H9 (cell line): Measurements from ENCODE around the gene AMDHD1. TPM values are rescaled to one million over a fixed set of nuclear protein-coding genes. Genes with fewer than 3 reads are reported as not detected.

Experiments used
- DNase-seq: peaks from one replicate; pipeline ENCODE4 v3.0.0-alpha.2; 2017
- H2AFZ ChIP-seq: one replicate; pipeline ENCODE4 v1.6.1; 2013; ENCODE audit warnings: mild to moderate bottlenecking, low read length, control low read depth, moderate library complexity
- H2AK5ac ChIP-seq: 2 replicates; pipeline ENCODE4 v1.6.1; 2013; ENCODE audit warnings: low read length, control low read depth, mixed read lengths; ENCODE audit not compliant: insufficient read length
- H2BK120ac ChIP-seq: one replicate; pipeline ENCODE4 v1.6.1; 2013; ENCODE audit warnings: low read depth, mild to moderate bottlenecking, low read length, control low read depth, inconsistent platforms; ENCODE audit not compliant: poor library complexity, severe bottlenecking
- H2BK12ac ChIP-seq: 2 replicates; pipeline ENCODE4 v1.6.1; 2013; ENCODE audit warnings: low read length, control low read depth, mixed read lengths, low read depth; ENCODE audit not compliant: insufficient read length
- H2BK15ac ChIP-seq: 2 replicates; pipeline ENCODE4 v1.6.1; 2013; ENCODE audit warnings: low read depth, low read length, control low read depth
- H2BK20ac ChIP-seq: one replicate; pipeline ENCODE4 v1.6.1; 2013; ENCODE audit warnings: low read depth, mild to moderate bottlenecking, low read length, control low read depth, inconsistent platforms; ENCODE audit not compliant: poor library complexity, severe bottlenecking
- H2BK5ac ChIP-seq: 2 replicates; pipeline ENCODE4 v1.6.1; 2013; ENCODE audit warnings: low read length, control low read depth, mixed read lengths; ENCODE audit not compliant: insufficient read length
- H3K14ac ChIP-seq: 2 replicates; pipeline ENCODE4 v1.6.1; 2013; ENCODE audit warnings: low read length, control low read depth; ENCODE audit not compliant: insufficient read depth
- H3K18ac ChIP-seq: 2 replicates; pipeline ENCODE4 v1.6.1; 2013; ENCODE audit warnings: low read depth, mild to moderate bottlenecking, mixed read lengths, low read length, control low read depth; ENCODE audit not compliant: insufficient read length
- H3K23ac ChIP-seq: 2 replicates; pipeline ENCODE4 v1.6.1; 2013; ENCODE audit warnings: low read length, control low read depth, mixed read lengths, low read depth; ENCODE audit not compliant: insufficient read length
- H3K23me2 ChIP-seq: 2 replicates; pipeline ENCODE4 v1.6.1; 2013; ENCODE audit warnings: low read depth, mild to moderate bottlenecking, mixed read lengths, low read length, control low read depth; ENCODE audit not compliant: insufficient read length, poor library complexity, severe bottlenecking
- H3K27ac ChIP-seq: 2 replicates; pipeline ENCODE4 v1.5.1; 2013; ENCODE audit warnings: low read length, control low read depth, mixed read lengths, low read depth; ENCODE audit not compliant: insufficient read length
- H3K27me3 ChIP-seq: 2 replicates; pipeline ENCODE4 v1.6.1; 2013; ENCODE audit warnings: low read length, control low read depth, inconsistent platforms; ENCODE audit not compliant: insufficient read depth
- H3K4ac ChIP-seq: 2 replicates; pipeline ENCODE4 v1.6.1; 2013; ENCODE audit warnings: low read depth, mild to moderate bottlenecking, control low read depth, inconsistent platforms, low read length, moderate library complexity
- H3K4me1 ChIP-seq: 2 replicates; pipeline ENCODE4 v1.6.1; 2013; ENCODE audit warnings: low read length, control low read depth, inconsistent platforms; ENCODE audit not compliant: insufficient read depth
- H3K4me2 ChIP-seq: 2 replicates; pipeline ENCODE4 v1.6.1; 2013; ENCODE audit warnings: low read length, control low read depth, mixed read lengths; ENCODE audit not compliant: insufficient read length, insufficient read depth
- H3K56ac ChIP-seq: 2 replicates; pipeline ENCODE4 v1.6.1; 2013; ENCODE audit warnings: low read depth, mild to moderate bottlenecking, mixed read lengths, low read length, control low read depth; ENCODE audit not compliant: insufficient read length
- H3K79me1 ChIP-seq: 2 replicates; pipeline ENCODE4 v1.6.1; 2013; ENCODE audit warnings: low read depth, mild to moderate bottlenecking, moderate library complexity, low read length, control low read depth, inconsistent platforms; ENCODE audit not compliant: insufficient read depth, poor library complexity, severe bottlenecking
- H3K79me2 ChIP-seq: 2 replicates; pipeline ENCODE4 v1.6.1; 2013; ENCODE audit warnings: low read length, control low read depth, inconsistent platforms; ENCODE audit not compliant: insufficient read depth
- H3K9ac ChIP-seq: 2 replicates; pipeline ENCODE4 v1.6.1; 2013; ENCODE audit warnings: low read length, control low read depth, mixed read lengths; ENCODE audit not compliant: insufficient read length; ENCODE audit errors: extremely low read depth
- H3K9me3 ChIP-seq: one replicate; pipeline ENCODE4 v1.6.1; 2013; ENCODE audit warnings: low read depth, low read length, inconsistent platforms; ENCODE audit not compliant: control insufficient read depth
- H3T11ph ChIP-seq: one replicate; pipeline ENCODE4 v1.6.1; 2013; ENCODE audit warnings: mild to moderate bottlenecking, low read length, control low read depth, inconsistent platforms
- H4K20me1 ChIP-seq: one replicate; pipeline ENCODE4 v1.6.1; 2013; ENCODE audit not compliant: control insufficient read depth, insufficient read length, insufficient read depth
- H4K5ac ChIP-seq: 2 replicates; pipeline ENCODE4 v1.6.1; 2013; ENCODE audit warnings: low read depth, mild to moderate bottlenecking, mixed read lengths, low read length, control low read depth; ENCODE audit not compliant: insufficient read length
- H4K8ac ChIP-seq: replicated peaks from 2 replicates; pipeline ENCODE4 v1.6.1; 2013; ENCODE audit warnings: low read length, control low read depth, mixed read lengths, low read depth; ENCODE audit not compliant: insufficient read length
- H4K91ac ChIP-seq: 2 replicates; pipeline ENCODE4 v1.6.1; 2013; ENCODE audit warnings: low read depth, mild to moderate bottlenecking, moderate library complexity, mixed read lengths, low read length, control low read depth; ENCODE audit not compliant: insufficient read length
- H3K27ac Mint-ChIP-seq, 3 experiments: 2 replicates in 2 of 3; 3 replicates in 1 of 3; pipeline ENCODE4 v1.8.0; 2020 to 2021; ENCODE audit warnings: mixed read lengths in 3 of 3, mild to moderate bottlenecking in 1 of 3, moderate library complexity in 1 of 3
- H3K27me3 Mint-ChIP-seq: 2 replicates; pipeline ENCODE4 v1.8.0; 2021; ENCODE audit warnings: low read depth, mild to moderate bottlenecking, moderate library complexity, mixed read lengths
- H3K36me3 Mint-ChIP-seq, 3 experiments: 2 replicates in 2 of 3; 3 replicates in 1 of 3; pipeline ENCODE4 v1.8.0; 2020 to 2021; ENCODE audit warnings: low read depth in 3 of 3, mixed read lengths in 3 of 3; ENCODE audit not compliant: insufficient read depth in 1 of 3
- H3K4me1 Mint-ChIP-seq, 2 experiments: 2 replicates each; pipeline ENCODE4 v1.8.0; 2020; ENCODE audit warnings: mixed read lengths in 2 of 2
- H3K4me3 Mint-ChIP-seq, 2 experiments: 2 replicates in 1 of 2; 3 replicates in 1 of 2; pipeline ENCODE4 v1.8.0; 2020 to 2021; ENCODE audit warnings: mild to moderate bottlenecking in 2 of 2, mixed read lengths in 2 of 2, moderate library complexity in 1 of 2
- H3K9me3 Mint-ChIP-seq, 2 experiments: 2 replicates in 1 of 2; 3 replicates in 1 of 2; pipeline ENCODE4 v1.8.0; 2020; ENCODE audit warnings: mild to moderate bottlenecking in 2 of 2, mixed read lengths in 2 of 2, moderate library complexity in 1 of 2
- WGBS: extraction: QIAGEN DNeasy Blood & Tissue Kit; methylation state at CpG from one replicate; pipeline ENCODE4 v1.1.7; 2013; ENCODE audit warnings: missing lambda C conversion rate, low lambda C conversion rate, mixed read lengths; ENCODE audit not compliant: insufficient read length; ENCODE audit errors: extremely low coverage; 5-methylcytosine and 5-hydroxymethylcytosine counted together
- total RNA-seq: library from RNA; stranded (reverse); gene quantifications from 2 replicates; pipeline ENCODE4 v1.2.1, GENCODE V29; 2021
- TF ChIP-seq, protein P1 (sequence below): fragments of 200-600 bp; sonication (generic); conservative IDR thresholded peaks from 3 replicates; pipeline ENCODE4 v1.8.0; 2021; ENCODE audit warnings: antibody characterized with exemption, mild to moderate bottlenecking

Gene AMDHD1
- total RNA-seq, 1 experiment from 2014 or later = 0.42 TPM

DNA sequence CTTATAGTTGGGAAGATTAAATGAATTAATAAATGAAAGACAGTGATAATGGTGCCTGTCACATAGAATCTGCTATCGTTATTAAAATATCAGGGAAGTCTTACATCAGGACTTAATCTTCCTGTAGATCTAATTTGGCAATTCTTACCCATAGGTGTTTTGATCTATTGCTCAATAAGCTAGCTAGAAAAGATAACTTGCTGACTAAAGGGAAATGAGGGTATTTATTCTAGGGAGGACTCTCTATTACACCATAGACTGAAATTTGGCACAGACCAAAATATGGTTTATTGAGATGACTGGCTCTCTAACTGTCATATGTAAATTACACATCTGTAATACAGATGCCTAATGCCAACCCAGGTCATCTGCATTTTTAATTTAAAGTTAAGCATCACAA is 41.6 kb downstream of the AMDHD1 start:
- Mint-ChIP-seq H3K9me3 (no peaks in the 10 kb centered on the region), H3K27me3 (peaks cover 6% of the 10 kb centered on the region), H3K27ac (no peak overlapping the region), H3K36me3 (no peaks in the 10 kb centered on the region), H3K4me1 (peaks cover 24 to 26% of the 10 kb centered on the region in 2 experiments), H3K4me3 (no peak overlapping the region)
- H3T11ph ChIP-seq = no peak overlapping the region
- no peak overlapping the region for H4K5ac ChIP-seq
- H2AK5ac ChIP-seq = no peak overlapping the region
- H3K9ac ChIP-seq = no peak overlapping the region
- no CpG with 5 or more reads among the region's 1 CpG for WGBS
- no peak overlapping the region for H3K18ac ChIP-seq
- no peak overlapping the region for H3K56ac ChIP-seq
- H3K14ac ChIP-seq = no peak overlapping the region
- H3K27me3 ChIP-seq = no peaks in the 10 kb centered on the region
- peaks cover 3% of the 10 kb centered on the region; the same call in 1 of the 2 replicates for H3K4me1 ChIP-seq
- no peak overlapping the region for H2BK20ac ChIP-seq
- H3K23ac ChIP-seq = no peak overlapping the region
- no peaks in the 10 kb centered on the region for H3K9me3 ChIP-seq
- H3K79me2 ChIP-seq = no peaks in the 10 kb centered on the region
- no peak overlapping the region for H3K27ac ChIP-seq
- H2BK15ac ChIP-seq = no peak overlapping the region
- H2BK12ac ChIP-seq = no peak overlapping the region
- H3K4me2 ChIP-seq = no peak overlapping the region
- TF ChIP-seq, protein P1, sequence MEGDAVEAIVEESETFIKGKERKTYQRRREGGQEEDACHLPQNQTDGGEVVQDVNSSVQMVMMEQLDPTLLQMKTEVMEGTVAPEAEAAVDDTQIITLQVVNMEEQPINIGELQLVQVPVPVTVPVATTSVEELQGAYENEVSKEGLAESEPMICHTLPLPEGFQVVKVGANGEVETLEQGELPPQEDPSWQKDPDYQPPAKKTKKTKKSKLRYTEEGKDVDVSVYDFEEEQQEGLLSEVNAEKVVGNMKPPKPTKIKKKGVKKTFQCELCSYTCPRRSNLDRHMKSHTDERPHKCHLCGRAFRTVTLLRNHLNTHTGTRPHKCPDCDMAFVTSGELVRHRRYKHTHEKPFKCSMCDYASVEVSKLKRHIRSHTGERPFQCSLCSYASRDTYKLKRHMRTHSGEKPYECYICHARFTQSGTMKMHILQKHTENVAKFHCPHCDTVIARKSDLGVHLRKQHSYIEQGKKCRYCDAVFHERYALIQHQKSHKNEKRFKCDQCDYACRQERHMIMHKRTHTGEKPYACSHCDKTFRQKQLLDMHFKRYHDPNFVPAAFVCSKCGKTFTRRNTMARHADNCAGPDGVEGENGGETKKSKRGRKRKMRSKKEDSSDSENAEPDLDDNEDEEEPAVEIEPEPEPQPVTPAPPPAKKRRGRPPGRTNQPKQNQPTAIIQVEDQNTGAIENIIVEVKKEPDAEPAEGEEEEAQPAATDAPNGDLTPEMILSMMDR = no peak
- no peak overlapping the region for H2AFZ ChIP-seq
- H2BK5ac ChIP-seq = no peak overlapping the region
- H3K23me2 ChIP-seq = no peaks in the 10 kb centered on the region
- H4K8ac ChIP-seq = no peak overlapping the region
- H2BK120ac ChIP-seq = no peak overlapping the region
- no peak overlapping the region for H4K91ac ChIP-seq
- DNase-seq = no peak
- H3K79me1 ChIP-seq = no peaks in the 10 kb centered on the region
- H3K4ac ChIP-seq = no peak overlapping the region
- H4K20me1 ChIP-seq = no peaks in the 10 kb centered on the region
